ENCODE data around the gene FANCC. TPM values are rescaled to one million over a fixed set of nuclear protein-coding genes. Genes with fewer than 3 reads are reported as not detected.
"Not testable (repeated sequence)": the region's sequence is repeated elsewhere in the genome, so short reads cannot be mapped to it uniquely, and the experiment has no call there.

Gene FANCC
- total and polyA plus RNA-seq, 9 donors = 9.8 to 16.4 (median 15.0) TPM

GRCh38 chr9:95239071-95239470 lies 78.4 kb downstream of the FANCC start:
- H3K9me3 ChIP-seq (replicated peaks; ENCODE audit: control insufficient read depth, low read depth, low read length) = no peaks in the 10 kb centered on the region
- H3K4me3 ChIP-seq (ENCODE audit: low read length) = no peak overlapping the region
- no peaks in the 10 kb centered on the region for H3K4me1 ChIP-seq (ENCODE audit: control insufficient read depth, insufficient read depth, low read length)
- H3K27me3 ChIP-seq (ENCODE audit: control insufficient read depth, insufficient read depth, low read length) = no peaks in the 10 kb centered on the region
- DNase-seq = no peak
- WGBS (ENCODE audit: insufficient coverage) = 81% methylated on average over 4 of the region's 5 CpGs
- H3K36me3 ChIP-seq (ENCODE audit: control insufficient read depth, insufficient read depth, low read length) = peaks cover 4% of the 10 kb centered on the region
- no peak overlapping the region for H3K27ac ChIP-seq (ENCODE audit: low read length)

DNA sequence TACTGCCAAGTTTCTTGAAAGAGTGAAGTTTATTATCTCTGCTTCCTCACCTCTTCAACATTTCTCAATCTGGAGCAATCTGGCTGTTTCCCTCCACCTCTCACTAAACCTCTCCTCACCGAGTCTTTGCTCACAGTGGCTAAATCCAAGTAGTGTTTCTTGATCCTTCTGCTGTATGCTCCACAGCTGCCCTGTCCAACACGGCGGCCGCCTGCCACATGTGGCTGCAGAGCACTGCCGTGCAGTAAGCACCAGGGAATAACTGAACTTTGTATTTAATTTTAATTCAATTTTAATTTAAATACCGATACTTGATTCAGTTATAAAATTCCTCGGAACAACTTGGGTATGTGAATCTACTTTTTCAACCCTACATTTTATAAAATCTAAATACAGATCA lies 80.2 kb downstream of the FANCC start:
- no peak for DNase-seq
- Histone ChIP-seq H3K9me3 (replicated peaks; ENCODE audit: control insufficient read depth, low read depth, low read length) (no peaks in the 10 kb centered on the region), H3K27me3 (ENCODE audit: control insufficient read depth, insufficient read depth, low read length) (no peaks in the 10 kb centered on the region), H3K4me3 (ENCODE audit: low read length) (no peak overlapping the region), H3K4me1 (ENCODE audit: control insufficient read depth, insufficient read depth, low read length) (no peaks in the 10 kb centered on the region), H3K36me3 (ENCODE audit: control insufficient read depth, insufficient read depth, low read length) (no peaks in the 10 kb centered on the region), H3K27ac (ENCODE audit: low read length) (no peak overlapping the region)
- WGBS (ENCODE audit: insufficient coverage) = 36% methylated on average over 1 of the region's 7 CpGs

GRCh38 chr9:95230046-95230445 lies 87.5 kb downstream of the FANCC start:
- no peaks in the 10 kb centered on the region for H3K4me1 ChIP-seq (ENCODE audit: control insufficient read depth, insufficient read depth, low read length)
- H3K9me3 ChIP-seq (replicated peaks; ENCODE audit: control insufficient read depth, low read depth, low read length) = no peaks in the 10 kb centered on the region
- H3K4me3 ChIP-seq (ENCODE audit: low read length) = no peak overlapping the region
- no peak overlapping the region for H3K27ac ChIP-seq (ENCODE audit: low read length)
- no peaks in the 10 kb centered on the region for H3K27me3 ChIP-seq (ENCODE audit: control insufficient read depth, insufficient read depth, low read length)
- no peak for DNase-seq
- H3K36me3 ChIP-seq (ENCODE audit: control insufficient read depth, insufficient read depth, low read length) = no peaks in the 10 kb centered on the region
- WGBS (ENCODE audit: insufficient coverage) = 96% methylated on average over 4 of the region's 6 CpGs

GRCh38 chr9:95229230-95229915 lies 88.1 kb downstream of the FANCC start:
- no peak overlapping the region for H3K4me3 ChIP-seq (ENCODE audit: low read length)
- DNase-seq = no peak
- no peaks in the 10 kb centered on the region for H3K9me3 ChIP-seq (replicated peaks; ENCODE audit: control insufficient read depth, low read depth, low read length)
- no peaks in the 10 kb centered on the region for H3K4me1 ChIP-seq (ENCODE audit: control insufficient read depth, insufficient read depth, low read length)
- no peak overlapping the region for H3K27ac ChIP-seq (ENCODE audit: low read length)
- H3K27me3 ChIP-seq (ENCODE audit: control insufficient read depth, insufficient read depth, low read length) = no peaks in the 10 kb centered on the region
- no peaks in the 10 kb centered on the region for H3K36me3 ChIP-seq (ENCODE audit: control insufficient read depth, insufficient read depth, low read length)
- WGBS (ENCODE audit: insufficient coverage) = 95% methylated on average over 2 of the region's 4 CpGs

DNA sequence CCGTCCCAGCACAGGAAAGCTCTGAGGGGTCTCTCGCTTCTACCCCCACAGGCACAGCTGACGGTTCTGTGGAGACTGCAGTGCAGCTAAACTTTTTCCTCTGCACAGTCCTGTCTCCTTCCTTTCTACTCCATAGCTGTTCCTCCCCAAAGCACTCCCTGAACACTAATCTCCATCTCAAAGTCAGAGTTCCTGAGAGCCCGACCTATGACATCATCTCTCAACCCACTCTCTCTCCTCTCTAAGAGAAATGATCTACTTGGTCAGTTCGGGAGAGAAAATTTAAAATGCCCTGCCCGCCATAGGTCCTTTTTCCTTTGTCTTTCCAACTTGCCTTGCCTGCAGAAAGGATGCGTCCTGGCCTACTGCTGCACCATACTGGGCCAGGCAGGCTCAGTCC lies 90.6 kb downstream of the FANCC start:
- 86% methylated on average over 4 of the region's 7 CpGs for WGBS (ENCODE audit: insufficient coverage)

DNA sequence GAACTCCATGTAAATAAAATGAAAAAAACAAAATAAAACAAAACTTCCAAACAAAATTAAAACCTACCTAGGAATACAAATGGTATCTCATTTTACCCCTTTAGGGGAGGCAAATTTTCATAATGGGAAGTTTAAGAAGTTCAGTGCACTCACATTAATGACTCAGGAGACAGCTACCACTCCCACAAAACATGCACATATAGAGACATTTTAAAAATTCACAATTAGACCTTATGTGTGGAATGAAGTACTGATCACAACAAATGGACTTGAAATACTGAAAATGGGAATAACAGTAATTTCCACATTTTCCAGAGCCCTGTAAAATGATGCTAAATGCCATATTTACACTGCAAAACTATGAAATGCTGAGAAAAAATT lies 91.8 kb downstream of the FANCC start:
- Histone ChIP-seq H3K4me3 (ENCODE audit: low read length) (no peak overlapping the region), H3K4me1 (ENCODE audit: control insufficient read depth, insufficient read depth, low read length) (no peaks in the 10 kb centered on the region), H3K36me3 (ENCODE audit: control insufficient read depth, insufficient read depth, low read length) (no peaks in the 10 kb centered on the region), H3K9me3 (replicated peaks; ENCODE audit: control insufficient read depth, low read depth, low read length) (no peaks in the 10 kb centered on the region), H3K27me3 (ENCODE audit: control insufficient read depth, insufficient read depth, low read length) (no peaks in the 10 kb centered on the region), H3K27ac (ENCODE audit: low read length) (no peak overlapping the region)
- no peak for DNase-seq

More for the DNA sequence above, 90.6 kb downstream of the FANCC start:
- Histone ChIP-seq H3K27ac (ENCODE audit: low read length) (no peak overlapping the region), H3K9me3 (replicated peaks; ENCODE audit: control insufficient read depth, low read depth, low read length) (no peaks in the 10 kb centered on the region), H3K27me3 (ENCODE audit: control insufficient read depth, insufficient read depth, low read length) (no peaks in the 10 kb centered on the region), H3K4me3 (ENCODE audit: low read length) (no peak overlapping the region), H3K4me1 (ENCODE audit: control insufficient read depth, insufficient read depth, low read length) (no peaks in the 10 kb centered on the region), H3K36me3 (ENCODE audit: control insufficient read depth, insufficient read depth, low read length) (no peaks in the 10 kb centered on the region)
- DNase-seq = no peak

DNA sequence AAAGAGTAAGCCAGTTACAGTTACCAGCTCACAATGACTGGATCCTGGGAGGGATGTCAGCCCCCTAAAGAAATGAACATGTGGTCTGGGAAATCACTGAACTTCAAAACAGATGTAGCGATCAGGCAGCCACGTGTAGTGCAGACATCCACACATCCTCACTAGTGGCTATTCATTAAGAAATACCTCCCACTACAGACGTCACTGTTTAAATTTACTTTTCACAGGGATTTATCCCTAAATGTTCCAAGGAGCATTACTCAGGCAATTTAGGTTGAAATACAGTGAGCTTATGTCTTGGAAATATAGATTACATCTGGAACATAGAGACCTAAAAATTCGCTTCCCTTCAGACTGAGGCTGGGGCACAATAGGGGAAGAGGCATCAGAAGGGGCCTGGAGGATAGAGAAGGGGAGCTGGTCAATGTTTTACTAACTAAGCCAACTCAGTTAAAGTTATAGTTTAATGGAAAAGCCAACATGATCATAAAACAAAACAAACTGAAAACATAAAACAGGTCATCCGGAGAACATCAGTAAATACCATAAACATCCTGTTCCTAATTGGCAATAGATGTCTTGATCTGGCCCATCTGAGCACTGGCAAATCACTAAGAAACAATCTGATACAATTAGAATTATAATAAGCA lies 92.3 kb downstream of the FANCC start:
- Histone ChIP-seq H3K4me3 (ENCODE audit: low read length) (no peak overlapping the region), H3K36me3 (ENCODE audit: control insufficient read depth, insufficient read depth, low read length) (no peaks in the 10 kb centered on the region), H3K4me1 (ENCODE audit: control insufficient read depth, insufficient read depth, low read length) (no peaks in the 10 kb centered on the region), H3K9me3 (replicated peaks; ENCODE audit: control insufficient read depth, low read depth, low read length) (no peaks in the 10 kb centered on the region), H3K27me3 (ENCODE audit: control insufficient read depth, insufficient read depth, low read length) (no peaks in the 10 kb centered on the region), H3K27ac (ENCODE audit: low read length) (no peak overlapping the region)
- 30% methylated on average over 2 of the region's 5 CpGs for WGBS (ENCODE audit: insufficient coverage)
- peak; percentile 54 for DNase-seq

DNA sequence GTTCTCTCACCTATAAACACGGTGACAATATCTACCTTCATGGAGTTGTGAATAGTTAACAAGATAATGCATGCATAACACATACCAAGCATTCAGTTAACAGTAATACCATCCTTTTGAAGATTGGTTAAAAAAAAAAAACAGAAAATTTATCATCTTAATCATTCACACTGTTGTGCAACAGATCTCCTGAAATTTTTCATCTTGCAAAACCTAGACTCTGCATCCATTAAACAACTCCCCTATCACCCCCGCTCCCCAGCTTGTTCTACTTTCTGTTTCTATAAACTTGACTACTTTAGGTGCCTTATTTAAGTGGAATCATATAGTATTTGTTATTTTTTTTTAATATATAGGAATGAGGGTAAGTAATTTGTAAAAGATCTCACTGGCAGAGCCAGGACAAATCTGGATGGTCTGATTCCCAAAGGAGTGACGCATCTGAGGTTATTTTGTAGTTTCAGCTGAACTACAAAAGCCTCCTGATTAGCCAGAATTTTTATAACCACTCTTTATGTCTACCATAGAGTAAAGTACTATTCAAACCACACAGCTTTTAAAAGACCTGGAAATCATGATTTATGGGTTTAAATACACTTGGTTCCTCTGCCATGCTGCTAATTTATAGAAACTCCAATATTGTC lies 93.0 kb downstream of the FANCC start:
- H3K4me3 ChIP-seq (ENCODE audit: low read length) = no peak overlapping the region
- H3K9me3 ChIP-seq (replicated peaks; ENCODE audit: control insufficient read depth, low read depth, low read length) = no peaks in the 10 kb centered on the region
- DNase-seq = no peak
- no peaks in the 10 kb centered on the region for H3K27me3 ChIP-seq (ENCODE audit: control insufficient read depth, insufficient read depth, low read length)
- no peaks in the 10 kb centered on the region for H3K36me3 ChIP-seq (ENCODE audit: control insufficient read depth, insufficient read depth, low read length)
- H3K4me1 ChIP-seq (ENCODE audit: control insufficient read depth, insufficient read depth, low read length) = no peaks in the 10 kb centered on the region
- WGBS (ENCODE audit: insufficient coverage) = no CpG with 5 or more reads among the region's 3 CpGs
- H3K27ac ChIP-seq (ENCODE audit: low read length) = no peak overlapping the region

DNA sequence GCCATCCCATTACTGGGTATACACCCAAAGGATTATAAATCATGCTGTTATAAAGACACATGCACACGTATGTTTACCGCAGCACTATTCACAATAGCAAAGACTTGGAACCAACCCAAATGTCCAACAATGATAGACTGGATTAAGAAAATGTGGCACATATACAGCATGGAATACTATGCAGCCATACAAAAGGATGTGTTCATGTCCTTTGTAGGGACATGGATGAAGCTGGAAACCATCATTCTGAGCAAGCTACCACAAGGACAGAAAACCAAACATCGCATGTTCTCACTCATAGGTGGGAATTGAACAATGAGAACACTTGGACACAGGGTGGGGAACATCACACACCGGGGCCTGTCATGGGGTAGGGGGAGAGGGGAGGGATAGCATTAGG lies 97.2 kb downstream of the FANCC start:
- not testable (repeated sequence) for DNase-seq; H3K4me1 ChIP-seq (ENCODE audit: control insufficient read depth, insufficient read depth, low read length); H3K27me3 ChIP-seq (ENCODE audit: control insufficient read depth, insufficient read depth, low read length); H3K9me3 ChIP-seq (replicated peaks; ENCODE audit: control insufficient read depth, low read depth, low read length); H3K27ac ChIP-seq (ENCODE audit: low read length); H3K4me3 ChIP-seq (ENCODE audit: low read length); H3K36me3 ChIP-seq (ENCODE audit: control insufficient read depth, insufficient read depth, low read length)
- no CpG with 5 or more reads among the region's 4 CpGs for WGBS (ENCODE audit: insufficient coverage)

DNA sequence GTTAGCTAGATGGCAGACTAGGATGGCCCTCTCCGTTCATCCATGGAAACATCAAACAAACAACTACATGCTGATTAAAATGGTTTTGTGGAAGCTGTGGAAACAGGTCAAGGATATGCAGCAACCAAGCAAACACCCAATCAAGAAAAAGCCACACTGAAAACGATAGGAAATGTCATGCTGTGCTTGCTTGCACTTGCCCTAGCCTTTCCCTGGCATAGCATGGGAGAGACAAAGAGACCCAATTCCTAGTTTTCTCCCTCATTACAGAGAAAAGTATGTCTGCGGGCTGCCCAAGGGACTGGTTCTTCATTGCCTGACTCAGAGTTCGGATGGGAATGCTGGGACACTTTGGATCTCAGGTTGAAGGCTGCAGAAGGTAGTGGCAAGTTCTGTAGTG lies 98.7 kb downstream of the FANCC start:
- Histone ChIP-seq H3K27me3 (ENCODE audit: control insufficient read depth, insufficient read depth, low read length) (no peaks in the 10 kb centered on the region), H3K36me3 (ENCODE audit: control insufficient read depth, insufficient read depth, low read length) (no peaks in the 10 kb centered on the region), H3K4me1 (ENCODE audit: control insufficient read depth, insufficient read depth, low read length) (no peaks in the 10 kb centered on the region), H3K9me3 (replicated peaks; ENCODE audit: control insufficient read depth, low read depth, low read length) (no peaks in the 10 kb centered on the region), H3K4me3 (ENCODE audit: low read length) (no peak overlapping the region), H3K27ac (ENCODE audit: low read length) (no peak overlapping the region)
- WGBS (ENCODE audit: insufficient coverage) = 100% methylated on average over 1 of the region's 4 CpGs
- DNase-seq = no peak
